Measurements from ENCODE around the gene GSE1. TPM values are rescaled to one million over a fixed set of nuclear protein-coding genes. Genes with fewer than 3 reads are reported as not detected.

The GSE1 gene
- total RNA-seq, 1 experiment from 2014 or later = 38.4 TPM

DNA sequence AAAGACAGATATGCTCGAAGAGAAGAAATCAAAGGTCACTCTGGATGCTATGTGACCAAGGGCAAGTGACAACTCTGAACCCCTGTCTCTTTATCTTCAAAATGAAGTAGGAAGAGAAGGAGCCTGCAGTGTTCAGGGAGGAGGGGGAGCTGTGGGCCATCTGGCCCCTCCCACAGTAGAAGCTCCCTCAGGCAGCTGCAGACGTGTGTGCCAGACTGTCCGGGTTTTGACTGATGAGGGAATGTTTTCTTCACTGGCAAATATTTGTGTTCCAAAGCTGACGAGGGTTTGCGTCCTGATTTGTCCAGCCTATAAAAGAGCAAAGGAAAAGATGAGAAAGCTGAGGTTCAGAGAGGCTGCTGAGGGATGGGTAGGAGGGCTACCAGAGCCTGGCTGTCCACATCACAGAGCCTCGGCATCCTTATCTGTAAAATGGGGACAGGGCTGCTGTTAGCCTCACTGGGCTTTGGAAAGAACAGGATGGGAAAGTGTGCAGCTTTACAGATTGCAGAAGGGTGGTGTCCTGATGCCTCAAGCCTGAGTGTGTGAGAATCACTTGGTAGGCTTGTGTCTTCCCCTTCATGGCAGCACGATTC lies 77.4 kb downstream of the GSE1 start:
- Histone ChIP-seq H4K20me1 (ENCODE audit: low read length) (peaks cover 10% of the 10 kb centered on the region; the same call in 1 of the 2 replicates), H2AFZ (ENCODE audit: low read length) (no peak overlapping the region), H3K27me3 (ENCODE audit: low read length) (no peaks in the 10 kb centered on the region), H3K9ac (ENCODE audit: low read length) (no peak overlapping the region), H3K4me2 (ENCODE audit: low read length) (no peak overlapping the region), H3K79me2 (ENCODE audit: low read length) (peaks cover 24% of the 10 kb centered on the region), H3F3A (ENCODE audit: low read length, unreplicated experiment) (no peaks in the 10 kb centered on the region), H3K27ac (ENCODE audit: low read length) (no peak overlapping the region), H3K4me1 (ENCODE audit: insufficient read depth, low read length) (peaks cover 14% of the 10 kb centered on the region), H3K36me3 (ENCODE audit: low read depth, low read length) (no peaks in the 10 kb centered on the region), H3K9me2 (replicated peaks; ENCODE audit: low read length) (no peaks in the 10 kb centered on the region), H3K9me3 (ENCODE audit: low read length) (no peaks in the 10 kb centered on the region), H3K4me3 (ENCODE audit: low read length) (no peak overlapping the region)
- ATAC-seq (no peak), DNase-seq (no peak)
- POLR2A ChIA-PET (ENCODE audit: unreplicated experiment) = no interaction called here
- BruUV-seq (replicated peaks) = no TSS peak
- no peak for TF ChIP-seq EZH2phosphoT487 (IDR thresholded peaks at IDR 0.05; ENCODE audit: borderline replicate concordance, low read length)
- TF ChIP-seq EZH2 (IDR thresholded peaks at IDR 0.05; ENCODE audit: low read length, unreplicated experiment) = no peak
- TF ChIP-seq, protein P1, sequence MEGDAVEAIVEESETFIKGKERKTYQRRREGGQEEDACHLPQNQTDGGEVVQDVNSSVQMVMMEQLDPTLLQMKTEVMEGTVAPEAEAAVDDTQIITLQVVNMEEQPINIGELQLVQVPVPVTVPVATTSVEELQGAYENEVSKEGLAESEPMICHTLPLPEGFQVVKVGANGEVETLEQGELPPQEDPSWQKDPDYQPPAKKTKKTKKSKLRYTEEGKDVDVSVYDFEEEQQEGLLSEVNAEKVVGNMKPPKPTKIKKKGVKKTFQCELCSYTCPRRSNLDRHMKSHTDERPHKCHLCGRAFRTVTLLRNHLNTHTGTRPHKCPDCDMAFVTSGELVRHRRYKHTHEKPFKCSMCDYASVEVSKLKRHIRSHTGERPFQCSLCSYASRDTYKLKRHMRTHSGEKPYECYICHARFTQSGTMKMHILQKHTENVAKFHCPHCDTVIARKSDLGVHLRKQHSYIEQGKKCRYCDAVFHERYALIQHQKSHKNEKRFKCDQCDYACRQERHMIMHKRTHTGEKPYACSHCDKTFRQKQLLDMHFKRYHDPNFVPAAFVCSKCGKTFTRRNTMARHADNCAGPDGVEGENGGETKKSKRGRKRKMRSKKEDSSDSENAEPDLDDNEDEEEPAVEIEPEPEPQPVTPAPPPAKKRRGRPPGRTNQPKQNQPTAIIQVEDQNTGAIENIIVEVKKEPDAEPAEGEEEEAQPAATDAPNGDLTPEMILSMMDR (conservative IDR thresholded peaks at IDR 0.05; ENCODE audit: low read depth, low read length) = no peak
- intact Hi-C loops (cut with micrococcal nuclease) = no loop called here
- CTCF ChIA-PET = no interaction called here

DNA sequence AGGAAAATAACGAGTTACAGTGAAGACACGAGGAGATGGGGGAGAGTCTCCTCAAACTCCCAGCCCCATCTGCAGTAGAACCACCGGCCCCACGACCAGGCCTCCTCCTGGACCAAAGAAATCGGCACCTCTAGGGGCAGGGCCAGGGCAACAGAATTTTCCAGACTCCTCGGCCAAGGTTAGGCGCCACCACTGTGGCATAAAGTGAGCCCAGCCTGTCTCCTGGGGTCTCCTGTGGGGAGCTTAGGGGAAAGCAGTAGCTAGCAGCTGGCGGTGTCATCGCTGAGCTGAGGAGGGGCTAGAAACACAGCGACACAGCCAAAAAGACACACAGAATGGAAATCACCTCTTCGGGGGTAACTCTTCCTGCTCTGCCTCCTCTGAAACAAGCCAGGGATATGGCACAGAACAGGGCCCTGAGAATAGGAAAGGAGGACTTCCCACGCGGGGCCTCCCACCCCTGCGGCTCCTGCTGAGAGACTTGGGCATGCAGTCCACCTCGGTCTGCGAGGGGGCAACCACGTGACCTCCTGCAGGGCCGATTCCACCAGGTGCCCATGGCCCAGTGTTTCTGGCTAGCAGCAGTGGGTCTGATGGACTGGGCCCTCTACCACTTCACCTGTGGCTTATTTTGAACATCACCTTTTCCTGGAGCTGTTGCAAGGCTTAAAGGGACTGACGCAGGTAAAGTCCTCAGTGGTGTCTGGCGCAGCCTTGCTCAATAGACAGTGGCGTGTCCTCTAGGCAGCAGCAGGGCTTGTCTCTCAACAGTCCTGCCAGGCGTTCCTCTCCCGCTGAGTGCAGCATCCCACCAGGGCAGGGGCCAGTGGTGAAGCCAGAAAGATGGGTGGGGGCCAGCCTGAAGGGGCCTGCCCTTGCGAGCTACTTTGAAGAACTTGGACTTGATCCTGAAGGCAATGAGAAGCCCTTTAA lies 82.3 kb downstream of the GSE1 start:
- Histone ChIP-seq H3K4me2 (ENCODE audit: low read length) (no peak overlapping the region), H3F3A (ENCODE audit: low read length, unreplicated experiment) (no peaks in the 10 kb centered on the region), H3K9ac (ENCODE audit: low read length) (no peak overlapping the region), H2AFZ (ENCODE audit: low read length) (no peak overlapping the region), H4K20me1 (ENCODE audit: low read length) (no peaks in the 10 kb centered on the region), H3K9me2 (replicated peaks; ENCODE audit: low read length) (no peaks in the 10 kb centered on the region), H3K4me3 (ENCODE audit: low read length) (no peak overlapping the region), H3K36me3 (ENCODE audit: low read depth, low read length) (no peaks in the 10 kb centered on the region), H3K79me2 (ENCODE audit: low read length) (no peaks in the 10 kb centered on the region), H3K4me1 (ENCODE audit: insufficient read depth, low read length) (no peaks in the 10 kb centered on the region), H3K27ac (ENCODE audit: low read length) (no peak overlapping the region), H3K9me3 (ENCODE audit: low read length) (no peaks in the 10 kb centered on the region), H3K27me3 (ENCODE audit: low read length) (no peaks in the 10 kb centered on the region)
- POLR2A ChIA-PET (ENCODE audit: unreplicated experiment) = no interaction called here
- ATAC-seq = no peak
- BruUV-seq (replicated peaks) = no TSS peak
- CTCF ChIA-PET = no interaction called here
- intact Hi-C loops (cut with micrococcal nuclease) = no loop called here
- DNase-seq = no peak
- TF ChIP-seq, protein P1 (conservative IDR thresholded peaks at IDR 0.05; ENCODE audit: low read depth, low read length) = no peak
- TF ChIP-seq EZH2phosphoT487 (IDR thresholded peaks at IDR 0.05; ENCODE audit: borderline replicate concordance, low read length) (no peak), EZH2 (IDR thresholded peaks at IDR 0.05; ENCODE audit: low read length, unreplicated experiment) (no peak)

DNA sequence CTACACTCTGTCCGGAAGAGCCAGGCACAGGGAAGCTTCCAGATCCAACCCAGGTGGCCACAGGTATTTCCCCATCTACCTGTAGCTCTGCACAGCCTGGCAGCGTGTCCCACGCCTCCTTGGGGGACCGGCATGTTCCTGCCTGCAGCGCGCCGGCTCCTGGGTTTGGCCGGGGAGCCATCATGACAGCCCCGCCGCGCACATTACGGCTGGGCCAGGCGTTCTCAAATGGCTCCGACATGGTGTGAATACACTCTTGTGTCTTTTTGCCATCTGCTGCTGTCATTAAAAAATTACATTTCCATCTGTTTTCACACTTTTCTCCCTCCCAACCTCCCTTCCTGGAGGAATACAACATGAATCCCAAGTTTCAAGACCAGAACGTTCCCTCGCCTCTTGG lies 83.7 kb downstream of the GSE1 start:
- no peaks in the 10 kb centered on the region for H3K9me2 ChIP-seq (replicated peaks; ENCODE audit: low read length)
- H3K4me2 ChIP-seq (ENCODE audit: low read length) = no peak overlapping the region
- H3K79me2 ChIP-seq (ENCODE audit: low read length) = no peaks in the 10 kb centered on the region
- H3K36me3 ChIP-seq (ENCODE audit: low read depth, low read length) = no peaks in the 10 kb centered on the region
- H3K27me3 ChIP-seq (ENCODE audit: low read length) = no peaks in the 10 kb centered on the region
- no peaks in the 10 kb centered on the region for H3K4me1 ChIP-seq (ENCODE audit: insufficient read depth, low read length)
- no peaks in the 10 kb centered on the region for H4K20me1 ChIP-seq (ENCODE audit: low read length)
- CTCF ChIA-PET = no interaction called here
- H3K9me3 ChIP-seq (ENCODE audit: low read length) = no peaks in the 10 kb centered on the region
- H3F3A ChIP-seq (ENCODE audit: low read length, unreplicated experiment) = no peaks in the 10 kb centered on the region
- no peak for DNase-seq
- TF ChIP-seq, protein P1 (conservative IDR thresholded peaks at IDR 0.05; ENCODE audit: low read depth, low read length) = no peak
- TF ChIP-seq EZH2phosphoT487 (IDR thresholded peaks at IDR 0.05; ENCODE audit: borderline replicate concordance, low read length) = no peak
- no peak for TF ChIP-seq EZH2 (IDR thresholded peaks at IDR 0.05; ENCODE audit: low read length, unreplicated experiment)
- no peak overlapping the region for H3K4me3 ChIP-seq (ENCODE audit: low read length)
- no TSS peak for BruUV-seq (replicated peaks)
- ATAC-seq = no peak
- no peak overlapping the region for H3K9ac ChIP-seq (ENCODE audit: low read length)
- H2AFZ ChIP-seq (ENCODE audit: low read length) = no peak overlapping the region
- H3K27ac ChIP-seq (ENCODE audit: low read length) = no peak overlapping the region
- intact Hi-C loops (cut with micrococcal nuclease) = no loop called here
- POLR2A ChIA-PET (ENCODE audit: unreplicated experiment) = no interaction called here

All from PC-3 (cell line).